Fibroblast of peridontal ligament (primary cell): ENCODE measurements around the gene LANCL2.
"Not testable (repeated sequence)": the region's sequence is repeated elsewhere in the genome, so short reads cannot be mapped to it uniquely, and the experiment has no call there.

ENCODE experiments used
- DNase-seq: peaks from one replicate; pipeline ENCODE4 v3.0.0-alpha.2; 2010; ENCODE audit errors: extremely low read depth

The LANCL2 gene

DNA sequence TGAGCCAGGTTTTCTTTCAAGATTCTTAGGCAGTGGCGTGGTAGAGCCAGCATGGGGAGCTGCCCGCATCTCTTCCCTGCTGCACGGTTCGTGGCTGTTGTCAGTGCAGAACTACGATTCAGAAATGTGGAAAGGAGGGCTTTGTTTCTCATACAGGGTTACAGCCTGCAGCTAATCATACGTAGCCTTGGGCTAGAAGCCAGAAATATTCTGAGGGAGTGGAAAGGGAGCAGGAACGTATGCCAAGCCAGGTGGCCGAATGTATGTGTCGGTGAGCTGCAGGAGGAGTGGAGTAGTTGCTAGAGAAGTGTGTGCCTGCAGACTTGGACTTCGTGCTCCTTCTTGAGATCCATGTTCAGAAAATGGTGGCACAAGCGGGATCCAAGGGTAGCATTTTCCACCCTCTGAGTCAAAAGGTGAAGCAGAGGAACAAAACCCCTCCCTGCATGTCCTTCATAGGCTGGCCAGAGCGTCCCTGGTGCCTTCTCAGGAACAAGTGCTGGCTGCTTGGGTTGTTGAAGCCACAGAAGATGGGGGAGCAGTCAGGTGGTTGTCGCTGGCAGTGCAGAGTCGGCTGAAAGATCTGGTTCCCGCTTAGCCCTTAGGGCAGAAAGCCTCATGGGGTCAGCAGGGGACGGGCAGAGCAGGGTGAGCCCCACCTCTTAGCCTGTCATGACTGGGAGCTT, 40.9 kb downstream of the LANCL2 start:
- DNase-seq, result no peak

DNA sequence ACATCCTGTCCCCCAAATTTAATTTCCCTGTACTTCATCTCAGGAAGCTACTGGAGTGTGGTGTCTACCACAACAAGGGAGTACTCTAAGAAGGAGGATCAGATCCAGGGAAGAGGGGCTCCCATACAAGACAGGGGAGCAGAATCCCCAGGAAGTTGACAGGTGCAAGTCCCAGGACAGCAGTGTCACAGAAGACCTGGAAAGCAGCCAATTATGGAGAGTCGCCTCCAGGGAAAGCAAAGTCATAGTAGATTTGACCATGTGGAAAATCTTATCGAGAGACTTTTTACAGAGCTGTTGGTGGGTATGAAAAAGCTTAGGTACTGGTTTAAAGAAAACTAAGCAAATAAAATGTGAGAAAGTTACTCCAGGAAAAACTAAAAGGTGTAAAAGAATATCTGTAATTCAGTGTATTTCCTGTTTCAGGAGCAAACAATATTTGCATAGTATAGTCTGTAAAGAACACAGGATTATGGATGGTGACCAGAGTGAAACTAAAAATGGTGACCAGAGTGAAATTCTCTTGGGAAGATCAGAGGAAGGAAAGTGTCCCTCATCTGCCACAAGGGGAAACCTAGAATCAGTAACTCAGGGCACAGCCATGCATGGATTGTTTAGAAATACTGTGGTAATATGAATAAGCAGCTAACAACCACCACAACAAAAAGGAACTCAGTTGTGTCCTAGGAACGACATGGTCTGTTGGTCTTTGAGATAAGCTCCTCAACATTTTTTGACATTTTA, 44.5 kb downstream of the LANCL2 start:
- peak; percentile 8 for DNase-seq

DNA sequence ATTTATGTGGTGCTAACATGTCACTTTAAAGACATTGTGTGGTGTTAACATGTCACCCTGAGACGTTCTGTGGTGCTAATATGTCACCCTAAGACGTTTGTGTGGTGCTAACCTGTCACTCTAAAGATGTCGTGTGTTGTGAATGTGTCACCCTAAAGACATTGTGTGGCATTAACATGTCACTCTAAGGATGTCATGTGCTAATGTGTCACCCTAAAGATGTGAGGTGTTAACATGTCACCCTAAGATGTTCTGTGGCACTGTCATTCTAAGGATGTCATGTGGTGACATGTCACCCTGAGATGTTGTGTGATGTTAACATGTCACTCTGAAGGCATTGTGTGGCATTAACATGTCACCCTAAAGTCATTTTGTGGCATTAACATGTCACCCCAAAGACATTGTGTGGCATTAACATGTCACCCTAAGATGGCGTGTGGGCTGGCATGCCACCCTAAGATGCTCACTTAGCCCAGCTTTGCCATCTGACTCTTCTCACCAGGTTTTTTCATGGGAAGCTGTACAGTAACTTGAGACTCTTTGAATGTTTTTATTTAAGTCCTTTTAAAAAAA, 45.6 kb downstream of the LANCL2 start:
- DNase-seq, result no peak

DNA sequence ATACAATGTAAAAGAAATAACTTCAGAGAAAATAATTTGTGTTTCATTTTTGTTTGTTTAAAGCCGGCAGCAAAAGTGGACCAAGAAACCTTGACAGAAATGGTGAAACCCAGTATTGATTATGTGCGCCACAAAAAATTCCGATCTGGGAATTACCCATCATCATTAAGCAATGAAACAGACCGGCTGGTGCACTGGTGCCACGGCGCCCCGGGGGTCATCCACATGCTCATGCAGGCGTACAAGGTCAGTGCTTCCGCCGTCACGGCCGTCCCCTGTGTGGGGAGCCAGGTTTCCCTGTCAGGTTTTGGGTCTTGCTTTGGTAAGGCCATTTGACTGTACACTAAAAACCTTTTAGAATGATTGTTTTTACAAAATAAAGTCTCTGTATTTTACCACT, 46.7 kb downstream of the LANCL2 start:
- DNase-seq, result no peak

DNA sequence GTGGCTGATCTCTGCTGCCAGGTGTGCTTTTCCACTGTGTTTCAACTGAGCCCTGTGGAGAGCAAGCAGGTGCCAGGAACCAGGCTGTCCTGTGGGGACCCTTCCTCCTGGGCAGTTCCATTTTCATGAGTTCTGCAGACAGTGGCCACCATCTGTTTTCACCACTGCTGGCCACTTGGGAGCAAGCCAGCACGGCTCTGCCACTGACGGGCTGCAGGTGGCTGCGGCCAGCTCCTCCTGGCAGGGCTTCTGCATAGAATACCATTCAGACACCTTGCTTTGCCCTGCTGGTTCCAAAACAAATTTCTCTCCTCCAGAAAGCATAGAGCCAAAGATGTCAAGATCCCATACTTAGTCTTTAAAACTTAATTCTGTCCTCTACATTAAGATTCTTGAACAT, 48.3 kb downstream of the LANCL2 start:
- DNase-seq, result no peak

DNA sequence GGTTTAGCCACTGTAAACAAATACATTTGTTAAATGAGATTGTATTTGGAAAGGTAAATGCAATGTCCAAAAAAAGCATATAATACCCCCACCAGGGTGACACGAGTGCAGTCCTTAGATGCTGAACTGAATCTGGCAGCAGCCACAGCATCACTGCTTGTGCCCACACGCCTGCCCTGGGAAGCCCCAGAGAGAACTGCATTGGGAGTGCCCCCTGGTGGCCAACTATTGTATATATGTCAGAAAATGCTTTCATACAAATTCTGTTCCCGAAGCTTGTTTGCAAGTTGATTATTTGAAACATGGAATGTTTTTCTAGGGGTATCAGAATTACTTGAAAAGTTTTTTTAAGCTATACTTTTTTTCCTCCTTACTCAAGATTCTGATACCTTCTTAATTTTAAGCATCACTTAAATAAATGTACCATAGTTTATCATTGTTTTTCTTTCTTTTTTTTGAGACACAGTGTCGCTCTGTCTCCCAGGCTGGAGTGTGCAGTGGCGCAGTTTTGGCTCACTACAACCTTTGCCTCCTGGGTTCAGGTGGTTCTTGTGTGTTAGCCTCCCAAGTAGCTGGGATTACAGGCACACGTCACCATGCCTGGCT, 50.1 kb downstream of the LANCL2 start:
- peak; percentile 83 for DNase-seq

DNA sequence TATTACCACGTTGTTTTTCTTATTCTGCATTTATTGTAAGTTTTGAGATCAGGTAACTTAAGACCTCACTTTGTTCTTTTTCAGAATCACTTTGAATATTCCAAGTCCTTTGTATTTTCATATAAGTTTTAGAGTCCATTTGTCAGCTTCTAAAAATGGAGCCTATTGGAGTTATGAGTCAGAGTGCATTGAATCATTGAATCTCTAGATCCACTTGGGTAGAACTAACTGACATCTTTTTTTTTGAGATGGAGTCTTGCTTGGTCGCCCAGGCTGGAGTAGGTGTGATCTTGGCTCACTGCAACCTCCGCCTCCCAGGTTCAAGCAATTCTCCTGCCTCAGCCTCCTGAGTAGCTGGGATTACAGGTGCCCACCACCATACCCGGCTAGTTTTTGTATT, 52.3 kb downstream of the LANCL2 start:
- not testable (repeated sequence) for DNase-seq

DNA sequence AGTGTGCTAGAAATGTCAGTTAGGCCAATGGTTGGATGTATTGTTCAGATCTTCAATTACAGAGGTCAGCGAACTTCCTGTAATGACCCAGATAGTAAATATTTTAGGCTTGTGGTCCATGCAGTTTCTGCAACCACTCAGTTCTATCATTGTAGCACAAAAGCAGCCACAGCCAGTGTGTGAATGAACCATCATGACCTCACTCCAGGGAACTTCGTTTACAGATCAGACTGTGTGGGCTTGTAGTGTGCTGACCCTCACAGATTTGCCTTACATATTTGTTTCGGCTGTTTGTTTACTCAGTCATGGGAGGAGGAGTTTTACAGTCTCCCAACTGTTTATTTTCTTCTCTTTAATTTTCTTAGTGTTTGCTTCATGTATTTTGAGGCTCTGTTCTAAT, 55.4 kb downstream of the LANCL2 start:
- peak; percentile 43 for DNase-seq

DNA sequence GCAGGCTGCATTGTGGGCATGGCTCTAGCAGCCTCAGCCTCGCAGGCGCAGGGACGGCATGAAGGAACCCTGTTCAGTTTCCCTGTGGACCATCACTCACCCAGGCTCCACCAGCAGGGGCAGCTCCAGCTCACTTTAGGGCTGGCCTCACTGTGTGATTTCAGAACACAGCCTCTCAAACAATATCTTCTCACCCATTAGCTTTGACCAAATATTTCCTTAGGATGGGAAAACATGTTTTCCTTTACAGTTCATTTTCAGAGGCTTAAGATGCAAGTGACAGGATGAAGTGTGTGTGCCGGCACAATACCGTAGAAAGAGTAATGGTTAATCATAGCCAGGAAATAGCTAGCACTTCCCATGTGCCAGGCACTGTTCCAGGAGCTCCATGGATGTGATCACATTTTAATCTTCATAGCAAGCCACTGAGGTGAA, 58.2 kb downstream of the LANCL2 start:
- DNase-seq, result peak; percentile 13

DNA sequence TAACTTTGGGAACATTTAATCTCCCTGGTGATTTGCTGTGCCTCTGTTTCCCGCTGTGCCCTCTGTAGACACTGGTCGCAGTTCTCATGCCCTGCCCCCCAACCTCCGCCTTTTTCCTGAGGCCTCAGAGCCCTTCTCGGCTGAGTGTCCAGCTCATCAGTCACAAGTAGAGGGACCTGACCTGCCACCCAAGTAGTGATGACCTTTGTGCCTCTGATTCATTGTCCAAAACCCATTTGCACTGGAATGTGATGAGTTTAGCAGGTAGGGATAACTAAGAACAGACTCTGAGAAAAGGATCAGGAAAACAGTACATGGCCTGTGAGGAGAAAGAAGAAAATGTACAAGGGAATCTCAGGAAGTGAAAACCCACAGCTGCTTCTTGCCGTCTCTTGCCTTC, 58.8 kb downstream of the LANCL2 start:
- DNase-seq, result no peak

DNA sequence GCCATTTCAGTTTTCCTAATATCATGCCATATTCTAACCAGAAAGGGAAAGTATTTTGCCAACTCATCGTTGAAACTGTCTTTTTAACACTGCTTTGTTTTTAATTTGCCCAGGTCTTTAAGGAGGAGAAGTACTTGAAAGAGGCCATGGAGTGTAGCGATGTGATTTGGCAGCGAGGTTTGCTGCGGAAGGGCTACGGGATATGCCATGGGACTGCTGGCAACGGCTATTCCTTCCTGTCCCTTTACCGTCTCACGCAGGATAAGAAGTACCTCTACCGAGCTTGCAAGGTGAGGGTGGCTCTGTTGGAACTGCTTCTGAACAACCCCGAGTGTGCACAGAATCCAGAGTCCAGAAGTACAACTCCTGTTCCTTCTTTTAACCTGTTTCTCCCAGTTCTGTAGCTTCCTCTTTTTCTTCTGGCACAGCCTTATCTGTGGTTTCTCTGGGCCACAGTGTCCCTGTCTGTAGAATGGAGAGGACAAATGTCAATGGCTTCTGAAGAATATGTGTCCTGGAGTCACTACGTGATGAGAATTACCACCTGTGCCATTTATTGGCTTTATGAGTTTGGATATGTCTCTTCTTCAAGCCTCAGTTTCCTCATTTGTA, 60.1 kb downstream of the LANCL2 start:
- no peak for DNase-seq

DNA sequence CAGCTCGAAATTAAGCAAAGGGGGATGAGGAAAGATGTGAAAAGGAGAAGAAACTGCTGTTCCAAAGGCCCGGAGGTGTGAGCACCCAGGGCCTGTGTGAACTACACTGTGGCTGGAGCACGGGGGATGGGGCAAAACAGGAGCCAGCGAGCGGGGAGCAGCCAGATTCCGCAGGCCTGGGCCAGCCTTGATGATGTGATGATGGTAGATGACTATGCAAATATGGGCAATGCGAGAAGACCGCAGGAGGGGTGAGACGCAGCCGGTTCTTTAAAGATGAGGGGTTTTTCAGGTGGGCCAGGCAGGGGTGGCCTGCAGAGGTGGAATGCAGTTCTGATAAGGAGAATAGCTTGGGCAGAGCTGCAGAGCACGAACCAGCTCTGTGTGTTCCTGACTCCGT, 61.5 kb downstream of the LANCL2 start:
- DNase-seq, result no peak

DNA sequence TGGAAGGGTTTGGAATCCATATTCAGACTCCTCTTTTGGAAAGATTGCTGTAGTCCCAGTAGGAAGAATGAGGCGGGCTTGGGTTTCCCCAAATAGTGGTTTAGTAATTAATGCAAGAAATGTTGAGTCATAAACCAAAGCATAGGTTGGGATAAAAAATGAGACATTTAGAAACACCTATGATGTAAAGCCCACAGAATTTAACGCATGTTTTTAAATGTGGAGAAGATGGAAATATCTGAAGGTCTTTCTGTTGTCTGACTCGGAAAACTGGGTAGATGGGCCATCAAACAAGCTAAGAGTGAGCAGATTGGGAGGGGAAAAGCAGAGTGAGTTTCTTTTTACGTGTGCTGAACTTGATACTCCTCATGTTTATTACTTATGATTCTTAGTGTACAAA, 62.2 kb downstream of the LANCL2 start:
- DNase-seq, result no peak

DNA sequence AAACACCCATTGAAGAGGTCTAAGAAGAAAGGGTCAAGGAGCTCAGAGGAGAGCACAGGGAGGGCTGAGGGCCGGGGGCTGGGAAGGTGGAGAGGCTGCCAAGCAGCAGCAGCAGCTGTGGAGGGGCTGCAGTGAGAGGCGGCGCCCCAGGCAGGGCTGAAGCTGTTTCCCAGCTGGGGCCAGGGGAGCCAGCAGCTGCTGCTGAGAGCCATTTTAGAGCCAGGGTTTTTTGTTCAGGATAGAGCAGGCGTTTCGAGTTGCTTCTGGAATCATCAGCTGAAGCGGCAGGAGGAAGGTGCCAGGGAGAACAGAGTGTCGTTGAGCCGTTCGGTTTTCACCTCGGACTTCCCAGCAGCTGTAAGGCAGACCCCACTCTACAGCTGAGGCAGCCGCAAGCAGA, 62.7 kb downstream of the LANCL2 start:
- DNase-seq, result no peak

DNA sequence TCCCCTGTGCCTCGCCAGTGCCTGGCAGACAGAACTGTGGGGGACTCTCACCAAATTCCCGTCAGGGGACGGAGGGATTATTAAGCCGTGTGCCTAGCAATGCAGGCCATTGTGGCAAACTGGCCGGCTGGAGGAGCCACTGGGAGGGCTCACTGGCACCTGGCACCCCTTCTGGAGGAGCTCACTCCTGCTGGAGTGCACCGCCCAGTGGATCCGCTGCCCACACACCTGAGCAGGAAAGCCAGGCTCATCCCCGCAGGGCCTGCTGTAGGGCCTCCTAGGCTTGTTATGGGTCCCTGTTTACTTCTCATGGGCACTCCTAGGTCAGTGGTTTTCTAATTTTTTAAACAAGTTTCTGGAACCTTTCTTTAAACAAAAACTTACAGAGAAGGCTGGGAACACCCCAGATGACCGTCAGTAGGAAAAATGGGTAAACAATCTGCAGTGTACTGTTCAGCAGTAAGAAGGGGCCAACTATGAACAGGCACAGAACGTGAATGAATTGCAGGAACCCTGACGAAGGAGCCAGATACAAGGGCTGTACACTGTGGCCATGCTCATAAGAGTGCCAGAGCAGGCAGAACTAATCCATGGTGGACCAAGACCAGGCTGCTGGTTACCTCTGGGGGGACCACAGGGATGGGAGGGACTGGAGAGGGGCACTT, 64.8 kb downstream of the LANCL2 start:
- DNase-seq, result no peak

DNA sequence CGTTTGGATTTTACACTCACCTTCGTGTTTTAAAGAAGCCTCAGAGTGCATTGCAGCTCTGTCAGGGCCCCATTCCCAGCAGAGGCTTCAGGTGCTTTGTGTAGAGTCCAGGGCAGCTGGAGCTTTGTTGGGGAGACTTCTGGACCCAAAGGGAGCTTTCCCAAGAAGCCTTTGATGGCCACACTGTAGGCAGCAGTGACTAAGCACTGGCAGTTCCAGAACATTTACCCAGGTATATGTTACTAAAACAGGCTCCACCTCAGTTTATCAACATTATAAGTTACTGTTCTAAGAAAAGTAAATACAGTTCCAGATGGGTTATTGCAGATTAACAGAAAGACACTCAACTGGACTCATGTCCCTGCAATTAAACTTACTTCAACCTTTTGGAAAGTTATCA, 66.8 kb downstream of the LANCL2 start:
- no peak for DNase-seq

DNA sequence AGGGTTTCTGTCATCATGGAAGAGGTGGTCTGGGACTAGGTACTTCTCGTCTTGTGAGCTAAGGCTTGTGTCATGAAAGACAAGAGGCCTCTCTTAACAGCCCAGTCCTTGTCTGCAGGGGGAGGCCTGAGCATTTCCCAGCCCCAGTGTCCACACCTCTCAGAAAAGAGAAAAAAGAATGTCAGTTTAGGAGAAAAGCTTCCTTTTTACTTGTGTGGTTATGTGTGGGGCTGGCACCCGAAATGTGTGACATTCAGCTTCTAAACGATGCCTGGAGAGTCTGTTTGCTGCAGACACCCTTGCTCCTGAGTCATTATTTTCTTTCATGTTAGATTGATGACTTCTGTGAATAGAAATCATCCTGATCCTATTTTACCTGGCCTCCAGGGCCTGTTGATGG, 67.4 kb downstream of the LANCL2 start:
- DNase-seq, result no peak

DNA sequence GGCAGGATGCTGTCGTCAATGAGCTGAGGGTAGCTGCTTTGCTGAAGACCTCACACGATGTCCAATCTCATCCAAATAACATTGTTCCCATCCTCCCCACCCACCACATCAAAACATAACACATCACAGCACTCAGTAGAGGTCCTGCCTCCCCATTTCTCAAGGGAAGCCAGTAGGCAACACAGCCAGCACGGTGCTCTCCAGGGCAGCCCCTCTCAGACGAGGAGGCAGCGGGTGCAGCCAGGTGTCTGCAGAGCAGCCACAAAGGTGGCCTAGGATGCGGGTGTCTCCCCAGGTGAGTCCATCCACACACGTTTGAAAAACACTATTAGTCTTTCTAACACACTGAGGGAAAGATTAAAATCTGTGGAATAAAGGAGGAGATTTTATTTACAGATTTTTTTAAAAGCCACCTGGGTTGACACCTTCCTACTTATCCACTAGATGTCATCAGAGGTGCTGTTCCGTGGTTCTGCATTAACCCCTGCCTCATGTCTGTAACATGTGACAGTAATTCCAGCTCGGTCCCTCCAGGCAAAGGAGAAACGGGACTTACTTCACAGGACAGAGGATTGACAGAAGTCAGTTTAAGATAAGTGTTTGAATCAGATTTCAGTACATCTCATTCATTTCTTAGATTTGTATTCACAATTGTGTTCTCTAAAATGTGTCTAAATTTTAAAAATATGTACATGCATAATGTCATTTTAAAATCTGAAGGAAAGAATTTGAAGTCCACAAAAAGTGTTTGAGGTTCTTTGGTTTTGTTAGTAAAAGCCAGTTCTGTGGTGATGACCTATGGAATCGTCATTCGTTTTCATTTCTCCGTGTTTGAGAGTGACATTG, 68.0 kb downstream of the LANCL2 start:
- DNase-seq, result peak; percentile 63

DNA sequence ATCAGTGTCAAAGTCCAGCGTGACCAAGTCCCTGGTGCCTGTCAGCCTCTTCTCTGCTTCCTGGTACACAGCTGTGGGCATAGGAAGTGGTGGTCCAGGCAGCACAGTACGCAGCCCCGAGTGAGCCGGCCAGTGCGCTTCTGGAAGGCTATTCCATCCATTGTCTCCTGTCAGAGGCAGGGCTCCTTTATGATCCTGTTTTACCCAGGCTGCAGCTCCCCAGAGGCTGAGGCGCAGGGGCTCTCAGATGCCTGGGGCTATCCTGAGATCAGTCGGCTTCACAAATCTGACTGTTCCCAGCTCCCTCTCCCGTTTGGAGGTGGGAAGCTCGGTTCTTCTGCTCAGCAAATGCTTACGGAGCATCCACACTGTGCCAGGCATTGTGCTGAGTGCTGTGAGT, 70.3 kb downstream of the LANCL2 start:
- DNase-seq, result no peak

DNA sequence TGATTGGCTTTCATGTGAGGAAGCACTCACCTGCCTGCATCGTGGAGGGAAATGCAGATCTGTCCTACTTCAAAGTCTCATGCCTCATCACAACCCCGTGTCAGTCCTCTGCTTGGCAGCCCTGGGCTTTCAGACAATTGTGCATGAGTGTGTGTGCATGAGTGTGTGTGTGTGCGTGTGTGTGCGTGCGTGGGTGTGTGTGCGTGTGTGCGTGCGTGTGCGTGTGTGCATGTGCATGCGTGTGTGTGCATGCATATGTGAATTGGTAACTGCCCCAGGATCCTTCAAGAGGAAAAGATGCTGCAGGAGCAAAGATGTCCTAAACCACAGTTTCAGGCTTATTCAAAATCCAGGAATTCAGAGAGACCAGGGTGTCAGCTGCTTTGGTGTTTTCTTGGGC, 71.3 kb downstream of the LANCL2 start:
- no peak for DNase-seq

DNA sequence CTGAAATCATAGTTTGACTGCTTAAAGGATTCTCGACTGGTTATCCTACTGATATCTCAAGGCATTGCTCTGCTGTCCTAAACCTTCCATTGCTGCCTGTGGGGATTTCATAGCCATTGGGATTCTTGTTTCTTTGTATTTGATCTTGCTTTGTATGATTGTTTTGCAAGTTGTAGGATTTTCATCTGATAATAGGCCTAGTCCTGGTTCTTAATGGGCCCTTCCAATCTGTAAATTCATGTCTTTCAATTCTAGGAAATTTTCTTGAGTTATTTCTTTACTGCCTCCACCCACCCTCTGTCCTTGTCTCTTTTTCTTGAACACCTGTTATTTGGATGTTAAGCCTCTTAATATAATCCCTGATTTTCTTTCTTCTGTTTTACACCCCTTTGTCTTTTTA, 72.2 kb downstream of the LANCL2 start:
- DNase-seq, result no peak
